IPS-20b (cell line): ENCODE results near the gene REP15.
"Not testable (repeated sequence)": the region's sequence is repeated elsewhere in the genome, so short reads cannot be mapped to it uniquely, and the experiment has no call there.

Source experiments
- H3K27ac ChIP-seq: one replicate; pipeline ENCODE4 v1.5.1; 2013; ENCODE audit warnings: low read length
- H3K27me3 ChIP-seq: 2 replicates; pipeline ENCODE4 v1.6.1; 2013; ENCODE audit warnings: mild to moderate bottlenecking, low read length, inconsistent platforms; ENCODE audit not compliant: insufficient read depth
- H3K36me3 ChIP-seq: 2 replicates; pipeline ENCODE4 v1.6.1; 2013; ENCODE audit warnings: low read depth, mild to moderate bottlenecking, inconsistent platforms, low read length, moderate library complexity; ENCODE audit not compliant: insufficient read depth
- H3K4me1 ChIP-seq: 2 replicates; pipeline ENCODE4 v1.6.1; 2013; ENCODE audit warnings: mild to moderate bottlenecking, control low read depth, inconsistent platforms, low read length, moderate library complexity; ENCODE audit not compliant: insufficient read depth
- H3K4me3 ChIP-seq: 2 replicates; pipeline ENCODE4 v1.5.1; 2013; ENCODE audit warnings: mild to moderate bottlenecking, low read length, inconsistent platforms
- H3K9ac ChIP-seq: 2 replicates; pipeline ENCODE4 v1.6.1; 2013; ENCODE audit warnings: low read depth, mild to moderate bottlenecking, inconsistent platforms, low read length, moderate library complexity
- H3K9me3 ChIP-seq: 2 replicates; pipeline ENCODE4 v1.6.1; 2013; ENCODE audit warnings: mild to moderate bottlenecking, low read depth, low read length, inconsistent platforms; ENCODE audit not compliant: insufficient read depth

REP15 gene

GRCh38 chr12:27696293-27696652, at the start of gene REP15:
Gene REP15 (plus strand): TSS chr12:27696447. CDS start chr12:27696563, 116 bp downstream.
- Histone ChIP-seq H3K27me3 (no peaks in the 10 kb centered on the region), H3K27ac (no peak within 1 kb of the TSS), H3K4me3 (no peak within 1 kb of the TSS), H3K9ac (no peak within 1 kb of the TSS), H3K9me3 (no peaks in the 10 kb centered on the region), H3K36me3 (peaks cover 32% of the 10 kb centered on the region), H3K4me1 (no peaks in the 10 kb centered on the region)

- Histone ChIP-seq H3K27me3 (no peaks in the 10 kb centered on the region), H3K4me1 (no peaks in the 10 kb centered on the region), H3K36me3 (peaks cover under 1% of the 10 kb centered on the region; the same call in 1 of the 2 replicates), H3K27ac (no peak overlapping the region), H3K4me3 (no peak overlapping the region), H3K9me3 (no peaks in the 10 kb centered on the region), H3K9ac (no peak overlapping the region)
Observed at GRCh38 chr12:27650011-27650410, 46.2 kb upstream of the REP15 start.

GRCh38 chr12:27651201-27651600, 45.0 kb upstream of the REP15 start:
- Histone ChIP-seq H3K27me3 (no peaks in the 10 kb centered on the region), H3K9me3 (no peaks in the 10 kb centered on the region), H3K36me3 (peaks cover 2% of the 10 kb centered on the region; the same call in 1 of the 2 replicates), H3K27ac (no peak overlapping the region), H3K4me3 (no peak overlapping the region), H3K4me1 (no peaks in the 10 kb centered on the region), H3K9ac (no peak overlapping the region)

- no peaks in the 10 kb centered on the region for H3K9me3 ChIP-seq
- H3K36me3 ChIP-seq = peaks cover 2% of the 10 kb centered on the region; the same call in 1 of the 2 replicates
Observed at GRCh38 chr12:27652174-27652763, 44.0 kb upstream of the REP15 start.

DNA sequence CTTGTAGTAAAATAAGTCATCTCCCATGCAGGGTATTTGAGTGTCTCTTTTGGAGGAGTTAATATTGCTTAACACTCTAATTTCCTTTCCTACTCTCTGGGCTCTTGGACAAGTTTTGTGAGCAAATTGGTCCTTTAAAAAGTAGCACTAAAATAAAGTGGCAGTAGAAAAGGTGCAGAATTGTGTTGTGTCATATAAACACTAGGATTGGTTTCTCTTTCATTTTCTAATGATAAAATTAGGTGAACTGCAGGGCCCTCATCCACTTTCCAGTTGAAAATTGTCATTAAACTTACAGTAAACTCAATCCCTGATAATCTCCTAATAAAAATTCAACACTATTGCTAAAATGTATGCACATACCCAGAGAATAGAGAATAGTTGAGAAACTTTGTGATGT, 42.6 kb upstream of the REP15 start:
- H3K9ac ChIP-seq = no peak overlapping the region
- no peaks in the 10 kb centered on the region for H3K4me1 ChIP-seq
- H3K4me3 ChIP-seq = no peak overlapping the region
- H3K36me3 ChIP-seq = peaks cover 2% of the 10 kb centered on the region; the same call in 1 of the 2 replicates
- no peak overlapping the region for H3K27ac ChIP-seq
- no peaks in the 10 kb centered on the region for H3K27me3 ChIP-seq
- no peaks in the 10 kb centered on the region for H3K9me3 ChIP-seq

More at GRCh38 chr12:27652174-27652763, 44.0 kb upstream of the REP15 start:
- Histone ChIP-seq H3K27me3 (no peaks in the 10 kb centered on the region), H3K4me3 (no peak overlapping the region), H3K4me1 (no peaks in the 10 kb centered on the region), H3K27ac (no peak overlapping the region), H3K9ac (no peak overlapping the region)

DNA sequence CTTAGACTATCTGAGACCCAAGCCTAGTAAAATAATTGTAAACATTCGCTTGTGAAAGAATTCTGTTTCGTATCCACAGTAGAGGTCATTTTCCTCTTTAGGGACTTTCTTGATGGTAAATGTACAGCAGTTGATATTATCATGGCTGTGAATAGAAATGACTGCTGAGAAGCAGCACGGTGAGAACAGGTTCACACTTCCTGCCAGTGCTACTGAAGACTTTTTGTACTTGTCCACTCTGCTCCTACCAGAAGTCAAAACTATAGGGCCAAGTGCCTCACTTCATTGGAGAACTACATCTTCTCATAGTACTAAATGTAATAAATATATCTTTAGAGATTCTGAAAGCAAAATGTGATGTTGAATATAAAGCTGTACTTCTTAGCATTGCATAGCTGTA, 40.8 kb upstream of the REP15 start:
- not testable (repeated sequence) for H3K27me3 ChIP-seq, H3K4me3 ChIP-seq, H3K36me3 ChIP-seq, H3K27ac ChIP-seq, H3K9me3 ChIP-seq, H3K4me1 ChIP-seq, H3K9ac ChIP-seq

- no peak overlapping the region for H3K9ac ChIP-seq
- H3K27ac ChIP-seq = no peak overlapping the region
- H3K9me3 ChIP-seq = no peaks in the 10 kb centered on the region
- peaks cover 5% of the 10 kb centered on the region; the same call in 1 of the 2 replicates for H3K36me3 ChIP-seq
- no peaks in the 10 kb centered on the region for H3K27me3 ChIP-seq
- no peaks in the 10 kb centered on the region for H3K4me1 ChIP-seq
- H3K4me3 ChIP-seq = no peak overlapping the region
Observed at GRCh38 chr12:27657296-27657695, 39.0 kb upstream of the REP15 start.

GRCh38 chr12:27665704-27666103, 30.5 kb upstream of the REP15 start:
- H3K27me3 ChIP-seq = no peaks in the 10 kb centered on the region
- H3K36me3 ChIP-seq = peaks cover 30% of the 10 kb centered on the region; the same call in 1 of the 2 replicates

GRCh38 chr12:27666510-27666909, 29.7 kb upstream of the REP15 start:
- no peak overlapping the region for H3K4me3 ChIP-seq
- no peaks in the 10 kb centered on the region for H3K4me1 ChIP-seq
- peaks cover 27% of the 10 kb centered on the region; the same call in 1 of the 2 replicates for H3K36me3 ChIP-seq
- H3K27ac ChIP-seq = no peak overlapping the region
- H3K27me3 ChIP-seq = no peaks in the 10 kb centered on the region
- no peak overlapping the region for H3K9ac ChIP-seq
- no peaks in the 10 kb centered on the region for H3K9me3 ChIP-seq

More at GRCh38 chr12:27665704-27666103, 30.5 kb upstream of the REP15 start:
- Histone ChIP-seq H3K27ac (no peak overlapping the region), H3K4me3 (no peak overlapping the region), H3K9ac (no peak overlapping the region), H3K9me3 (no peaks in the 10 kb centered on the region), H3K4me1 (no peaks in the 10 kb centered on the region)

DNA sequence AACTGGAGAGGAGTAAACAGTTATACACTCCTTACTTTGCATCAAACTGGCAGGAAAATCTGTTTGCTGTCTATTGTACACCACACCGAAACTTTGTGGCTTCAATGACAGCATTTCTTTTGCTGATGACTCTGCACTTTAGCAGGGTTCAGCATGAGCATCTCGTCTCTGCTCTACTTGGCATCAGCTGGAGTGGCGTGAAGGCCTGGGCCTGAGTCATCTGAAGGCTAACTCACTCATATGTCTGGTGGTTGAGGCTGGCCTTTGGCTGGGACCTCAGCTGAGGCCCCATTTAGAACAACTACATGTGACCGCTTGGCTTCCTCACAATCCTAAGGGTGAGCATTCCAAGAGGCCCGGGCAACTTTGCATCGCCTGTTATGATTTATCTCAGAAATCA, 28.7 kb upstream of the REP15 start:
- H3K27me3 ChIP-seq = no peaks in the 10 kb centered on the region
- H3K4me1 ChIP-seq = no peaks in the 10 kb centered on the region
- no peak overlapping the region for H3K4me3 ChIP-seq
- H3K9me3 ChIP-seq = no peaks in the 10 kb centered on the region
- peaks cover 27% of the 10 kb centered on the region; the same call in 1 of the 2 replicates for H3K36me3 ChIP-seq
- no peak overlapping the region for H3K9ac ChIP-seq
- H3K27ac ChIP-seq = no peak overlapping the region

- Histone ChIP-seq H3K9ac (no peak overlapping the region), H3K27ac (no peak overlapping the region), H3K4me1 (no peaks in the 10 kb centered on the region), H3K9me3 (no peaks in the 10 kb centered on the region), H3K27me3 (no peaks in the 10 kb centered on the region), H3K4me3 (no peak overlapping the region), H3K36me3 (peaks cover 14% of the 10 kb centered on the region; the same call in 1 of the 2 replicates)
Observed at GRCh38 chr12:27672051-27672450, 24.2 kb upstream of the REP15 start.

GRCh38 chr12:27672643-27673042, 23.6 kb upstream of the REP15 start:
- Histone ChIP-seq H3K27ac (no peak overlapping the region), H3K36me3 (peaks cover 11% of the 10 kb centered on the region; the same call in 1 of the 2 replicates), H3K4me3 (no peak overlapping the region), H3K4me1 (no peaks in the 10 kb centered on the region), H3K9me3 (no peaks in the 10 kb centered on the region), H3K9ac (no peak overlapping the region), H3K27me3 (no peaks in the 10 kb centered on the region)
